CD4-positive, alpha-beta T cell treated with Interleukin-4 for 4 hours (primary cell): ENCODE data around the gene PSMD12.

Experiments
- DNase-seq: peaks from one replicate; pipeline ENCODE4 v3.0.0-alpha.2; 2020

The PSMD12 gene

GRCh38 chr17:67386965-67387551 is 20.7 kb upstream of the PSMD12 start:
- DNase-seq, result peak; percentile 55

GRCh38 chr17:67385122-67385988 is 19.0 kb upstream of the PSMD12 start:
- no peak for DNase-seq

DNA sequence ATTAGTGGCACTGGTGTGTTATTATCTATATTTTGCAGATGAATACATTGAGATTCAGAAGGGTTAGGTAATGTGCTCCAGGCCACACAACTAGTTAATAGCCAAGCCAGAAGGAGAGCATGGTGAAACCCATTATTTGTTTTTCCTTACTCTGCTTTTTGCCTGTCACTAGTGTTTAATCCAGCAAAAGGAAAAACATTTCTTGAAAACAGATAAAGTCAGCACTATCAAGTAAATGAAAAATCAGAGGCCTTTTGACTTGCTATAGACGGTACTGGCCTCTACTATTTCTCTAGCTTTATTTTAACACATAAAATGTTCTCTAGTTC is 15.5 kb upstream of the PSMD12 start:
- DNase-seq, result no peak

DNA sequence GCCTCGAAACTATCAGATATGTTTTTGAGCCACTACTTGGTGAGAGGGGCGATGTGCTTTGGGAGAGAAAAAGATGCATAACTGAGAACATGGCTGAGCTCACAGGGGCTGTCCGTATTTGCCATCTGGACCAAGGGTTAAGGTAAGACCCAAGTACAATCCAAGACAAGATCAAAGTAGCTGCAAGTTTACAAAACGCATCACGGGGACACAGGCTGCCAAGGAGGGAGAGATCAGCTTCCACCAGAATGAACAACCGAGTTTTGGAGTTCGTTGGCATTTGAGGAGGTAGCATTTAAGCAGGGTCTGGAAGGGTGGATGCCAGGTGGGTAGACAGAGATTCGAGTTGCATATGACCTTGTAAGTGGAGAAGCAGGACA is 12.9 kb upstream of the PSMD12 start:
- no peak for DNase-seq

DNA sequence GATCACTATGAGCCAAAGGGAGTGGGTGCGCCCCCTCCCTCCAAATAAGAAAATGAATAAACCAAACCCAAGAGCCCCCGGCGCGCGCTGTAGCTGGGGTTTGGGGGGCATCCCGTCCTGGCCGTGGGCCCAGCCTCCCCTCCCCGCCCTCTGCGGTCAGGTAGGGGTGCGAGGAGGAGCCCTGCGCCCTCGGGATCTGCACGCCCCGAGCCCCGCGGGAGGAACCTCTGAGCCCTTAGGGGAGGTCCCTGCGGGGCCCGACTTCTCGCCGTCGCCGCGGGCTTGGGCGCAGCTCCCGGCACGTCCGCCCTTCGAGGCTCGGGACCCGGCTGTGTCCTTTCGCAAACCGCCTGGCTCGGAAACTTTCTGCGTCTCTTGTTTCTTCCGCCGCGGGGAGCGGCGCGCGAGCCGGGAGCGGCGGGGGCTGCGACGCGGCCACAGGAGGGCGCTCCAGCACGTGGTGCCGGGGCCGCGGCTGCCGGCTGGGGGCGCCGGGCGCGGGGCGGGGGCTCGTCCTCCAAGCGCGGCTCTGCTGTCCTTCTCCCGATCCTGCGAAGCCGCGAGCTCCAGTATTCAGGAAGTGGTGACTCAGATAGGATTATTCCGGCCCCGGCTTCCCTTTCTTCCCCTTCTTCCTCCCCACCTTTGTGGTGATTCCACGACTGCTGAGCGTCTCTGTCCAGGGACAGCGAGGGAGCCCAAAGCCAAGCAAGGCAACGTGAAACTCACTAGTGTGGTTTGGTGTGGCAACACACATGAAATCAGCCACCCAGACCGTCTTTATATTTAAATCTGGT is 12.3 kb upstream of the PSMD12 start:
- DNase-seq, result peak; percentile 75

GRCh38 chr17:67377488-67378453 is 11.4 kb upstream of the PSMD12 start:
- no peak for DNase-seq

GRCh38 chr17:67376737-67377487 is 10.5 kb upstream of the PSMD12 start, which contains the start of gene PITPNC1:
Gene PITPNC1 (plus strand): TSS chr17:67377281.
- DNase-seq, result peak; percentile 87

DNA sequence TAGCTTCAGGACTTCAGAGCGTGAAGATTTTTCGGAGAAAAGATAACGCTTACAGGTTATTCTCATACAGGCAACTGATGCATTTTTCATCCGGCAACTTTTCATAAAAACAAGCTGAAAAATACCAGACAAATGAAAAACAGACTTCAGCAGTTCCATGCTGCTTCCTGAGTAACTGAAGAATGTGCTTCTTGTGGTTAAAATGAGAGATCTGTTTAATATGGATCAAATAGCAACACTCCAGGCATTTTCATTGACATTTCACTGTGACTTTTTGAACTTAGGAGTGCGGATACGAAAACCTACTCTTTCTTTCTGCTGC is 10.0 kb upstream of the PSMD12 start:
- DNase-seq, result no peak

DNA sequence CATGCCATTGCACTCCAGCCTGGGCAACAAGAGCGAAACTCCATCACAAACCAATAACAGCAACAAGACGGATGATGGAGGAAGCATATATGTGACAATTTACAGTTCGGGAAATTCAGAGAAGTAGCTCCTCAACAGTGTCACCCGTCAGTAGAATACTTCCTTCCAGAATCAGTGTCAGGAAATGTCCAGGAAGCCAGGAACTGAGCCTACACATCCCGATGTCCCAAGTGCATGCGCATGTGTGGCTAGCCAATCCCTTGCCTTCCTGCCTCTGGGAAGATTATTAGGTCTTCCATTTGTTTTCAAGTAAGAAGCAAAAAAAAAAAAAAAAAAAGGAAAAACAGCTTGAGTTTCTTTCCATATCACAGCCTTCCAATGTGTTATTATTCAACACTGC is 9.3 kb upstream of the PSMD12 start:
- no peak for DNase-seq

GRCh38 chr17:67375054-67375427 is 8.7 kb upstream of the PSMD12 start:
- DNase-seq, result no peak

GRCh38 chr17:67374329-67375053 is 8.1 kb upstream of the PSMD12 start:
- DNase-seq, result peak; percentile 88

GRCh38 chr17:67372751-67373150 is 6.4 kb upstream of the PSMD12 start:
- DNase-seq, result no peak

GRCh38 chr17:67369676-67370075 is 3.3 kb upstream of the PSMD12 start:
- no peak for DNase-seq

- peak; percentile 40 for DNase-seq
Measured at GRCh38 chr17:67365738-67366192, 612 bp downstream of the PSMD12 start.

DNA sequence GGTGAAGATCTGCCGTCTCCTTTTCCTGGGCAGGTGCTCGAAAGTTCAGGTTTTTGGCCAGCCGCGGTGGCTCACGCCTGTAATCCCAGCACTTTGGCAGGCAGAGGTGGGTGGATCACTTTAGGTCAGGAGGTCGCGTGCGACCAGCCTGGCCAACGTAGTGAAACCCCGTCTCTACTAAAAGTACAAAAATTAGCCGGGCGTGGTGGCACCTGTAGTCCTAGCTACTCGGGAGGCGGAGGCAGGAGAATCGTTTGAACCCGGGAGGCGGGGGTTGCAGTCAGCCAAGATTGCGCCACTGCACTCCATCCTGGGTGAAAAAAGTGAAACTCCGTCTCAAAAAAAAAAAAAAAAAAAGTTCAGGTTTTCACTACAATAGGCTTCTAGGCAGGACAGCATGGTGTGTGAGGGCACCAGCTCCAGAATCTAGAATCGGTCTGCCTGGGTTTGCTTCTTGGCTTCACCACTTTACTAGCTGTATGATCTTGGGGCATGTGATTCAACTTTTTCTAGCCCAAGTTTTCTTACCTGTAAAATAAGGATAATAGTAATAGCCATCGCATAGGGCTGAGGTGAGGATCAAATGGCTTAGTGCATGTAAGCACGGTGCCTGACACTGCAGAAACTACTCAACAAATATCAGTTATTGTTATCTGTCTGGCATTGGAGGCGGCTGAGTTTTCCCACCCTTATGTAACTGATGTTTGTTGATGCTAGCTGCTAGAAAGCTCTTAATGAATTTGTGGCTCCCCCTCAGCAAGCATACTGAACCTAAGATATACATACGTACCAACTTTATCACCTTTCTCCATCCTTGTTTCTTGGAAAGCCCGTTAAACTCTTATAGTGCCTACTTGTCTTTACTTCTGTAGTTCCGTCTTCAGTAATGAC is 1.3 kb downstream of the PSMD12 start:
- no peak for DNase-seq

DNA sequence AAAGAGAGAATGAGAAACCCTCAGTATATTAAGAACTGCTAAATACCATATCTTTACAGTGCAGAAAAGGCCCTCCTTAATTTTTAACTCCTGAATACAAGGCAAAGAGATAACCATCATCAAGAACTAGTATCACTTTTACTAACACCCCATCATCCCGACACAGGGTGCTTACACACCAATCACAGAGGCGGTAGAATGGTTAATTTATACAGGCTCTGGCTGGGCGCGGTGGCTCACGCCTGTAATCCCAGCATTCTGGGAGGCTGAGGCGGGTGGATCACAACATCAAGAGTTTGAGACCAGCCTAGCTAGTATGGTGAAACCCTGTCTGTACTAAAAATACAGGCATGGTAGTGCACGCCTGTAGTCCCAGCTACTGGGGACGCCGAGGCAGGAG is 4.2 kb downstream of the PSMD12 start:
- no peak for DNase-seq

DNA sequence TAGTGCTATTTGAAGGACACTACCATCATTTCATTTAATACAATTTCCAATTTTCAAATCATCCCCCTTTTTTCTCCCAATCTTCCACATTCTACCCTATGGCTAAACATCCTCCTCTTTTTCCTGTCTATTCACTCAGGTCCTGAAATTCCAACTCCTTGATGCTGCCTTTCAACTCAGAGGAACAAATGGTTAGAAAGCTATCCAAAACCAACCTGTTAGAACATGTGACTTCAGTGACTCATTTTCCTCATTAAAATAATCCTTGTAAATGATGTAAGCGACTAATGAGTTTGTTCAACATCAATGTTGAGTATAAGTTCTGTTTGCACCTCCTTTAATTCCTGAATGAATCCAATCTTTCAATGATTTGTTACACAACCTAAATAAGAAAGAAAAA is 5.5 kb downstream of the PSMD12 start:
- no peak for DNase-seq

- peak; percentile 75 for DNase-seq
Measured at GRCh38 chr17:67359960-67360791, 6.2 kb downstream of the PSMD12 start.

GRCh38 chr17:67358612-67359011 is 7.8 kb downstream of the PSMD12 start:
- no peak for DNase-seq
